SKM-1 (cell line): ENCODE measurements around the gene DYRK3.

Source experiments
- DNase-seq: peaks from one replicate; lab custom pipeline; 2025; ENCODE audit not compliant: unreplicated experiment; lab: John Stamatoyannopoulos, UW

Gene DYRK3

DNA sequence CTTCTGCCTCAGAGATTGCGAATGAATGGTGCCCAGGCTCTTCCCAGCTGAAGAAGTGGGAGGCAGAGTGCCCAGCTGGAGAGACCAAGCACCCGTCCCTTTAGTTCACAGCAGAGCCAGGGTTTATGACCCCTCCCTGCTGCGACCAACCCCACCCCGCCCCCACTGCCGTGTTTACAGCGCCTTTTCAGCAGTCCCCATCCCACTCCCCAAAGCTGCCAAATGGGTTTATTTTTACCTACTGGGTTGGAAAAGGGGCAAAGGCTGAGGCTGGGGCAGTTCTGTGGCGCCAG lies 23.6 kb downstream of the DYRK3 start:
- DNase-seq, result no peak

DNA sequence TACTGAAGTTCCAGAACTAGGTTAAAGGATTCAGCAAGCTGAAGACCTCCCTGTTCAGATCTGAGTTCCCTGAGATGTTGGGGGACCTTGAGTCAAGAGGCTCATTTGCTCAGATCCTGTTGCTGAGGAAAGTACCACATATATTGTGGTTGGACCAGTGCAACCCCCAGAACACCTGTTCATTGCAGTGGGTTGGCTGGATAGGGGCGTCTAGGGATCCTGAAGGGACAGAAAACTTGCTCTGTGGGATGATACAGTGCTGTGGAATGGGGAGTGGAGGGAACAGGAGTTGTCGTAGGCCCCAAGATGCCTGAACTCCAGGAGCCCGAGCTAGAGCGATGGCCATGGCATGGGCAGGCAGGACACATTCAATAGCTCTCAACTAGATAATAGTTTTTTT lies 24.8 kb downstream of the DYRK3 start:
- no peak for DNase-seq

DNA sequence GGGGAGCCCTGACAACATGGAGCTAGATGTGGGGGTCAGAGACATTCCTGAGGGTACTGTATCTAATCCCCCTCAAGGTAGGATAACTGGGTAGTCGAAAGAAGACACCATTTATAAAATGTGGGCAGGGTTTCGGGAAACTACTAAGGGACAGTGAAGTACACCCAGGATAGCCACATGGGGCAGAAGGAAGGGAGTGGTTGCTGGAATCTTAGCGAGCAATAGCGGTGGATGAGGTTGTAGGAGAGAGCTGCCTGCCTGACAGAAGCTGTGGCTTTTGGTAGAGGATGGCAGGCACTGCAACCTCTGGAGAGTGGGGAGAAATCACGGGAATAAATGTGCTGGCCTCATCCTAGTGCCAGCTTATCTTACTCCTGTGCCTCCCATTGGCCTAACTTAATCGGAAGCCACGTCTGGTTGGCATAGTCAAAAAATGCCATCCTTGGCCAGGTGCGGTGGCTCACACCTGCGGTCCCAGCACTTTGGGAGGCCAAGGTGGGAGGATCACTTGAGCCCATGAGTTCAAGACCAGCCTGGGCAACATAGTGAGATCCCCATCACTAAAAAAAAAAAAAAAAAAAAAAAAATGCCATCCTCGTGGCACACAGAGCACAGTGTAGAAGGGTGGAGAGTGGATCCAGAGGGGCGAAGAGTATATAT lies 26.0 kb downstream of the DYRK3 start:
- no peak for DNase-seq

DNA sequence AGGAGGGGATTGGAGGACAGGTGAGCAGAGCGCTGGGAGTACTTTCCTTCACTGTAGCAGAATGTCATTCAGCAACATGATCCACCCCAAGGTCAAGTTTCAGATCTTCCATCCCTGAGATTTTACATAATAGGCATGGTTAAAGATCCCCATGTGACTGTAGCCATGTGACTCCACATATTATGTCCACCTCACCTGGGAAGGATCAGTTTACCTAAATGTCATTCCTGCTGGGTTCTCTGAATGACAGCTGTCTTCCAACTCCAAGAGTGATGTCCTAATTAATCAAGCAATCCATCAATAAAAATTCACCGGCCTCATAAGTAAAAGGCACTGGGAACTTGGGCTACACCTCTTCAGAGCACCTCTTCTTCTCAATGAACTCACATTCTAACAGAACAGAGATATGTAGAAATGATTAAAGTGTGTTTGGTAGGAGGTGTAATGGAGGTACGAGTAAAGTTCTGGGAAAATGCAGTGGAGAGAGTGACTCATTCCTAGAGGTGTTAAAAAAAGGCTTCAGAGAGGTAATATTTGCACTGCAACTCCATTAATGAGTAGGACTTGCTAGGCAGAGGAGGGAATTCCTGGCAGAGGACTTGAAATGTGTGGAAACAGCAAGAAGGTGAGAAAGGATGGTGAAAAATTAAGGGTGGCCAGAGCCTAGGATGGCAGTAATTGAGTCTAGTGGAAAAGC lies 27.2 kb downstream of the DYRK3 start:
- no peak for DNase-seq

DNA sequence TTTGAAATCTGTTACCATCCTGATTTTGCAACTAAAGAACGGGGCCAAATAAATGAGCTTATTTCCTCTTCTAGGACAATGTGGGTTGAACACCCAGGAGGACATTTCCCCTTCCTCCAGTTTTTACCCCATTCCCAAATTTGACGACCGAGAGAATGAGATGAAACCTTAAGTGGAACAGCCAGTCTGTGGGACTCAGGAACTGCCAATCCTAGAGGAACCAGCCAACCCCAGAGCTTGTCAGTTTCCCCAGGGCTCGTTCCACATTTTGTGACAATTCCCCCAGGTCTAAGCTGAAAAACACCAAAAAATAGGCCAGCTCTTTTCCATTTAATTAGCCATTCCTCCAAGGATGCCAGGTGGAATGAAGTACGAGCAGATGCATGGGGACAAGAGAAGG lies 28.0 kb downstream of the DYRK3 start:
- no peak for DNase-seq

DNA sequence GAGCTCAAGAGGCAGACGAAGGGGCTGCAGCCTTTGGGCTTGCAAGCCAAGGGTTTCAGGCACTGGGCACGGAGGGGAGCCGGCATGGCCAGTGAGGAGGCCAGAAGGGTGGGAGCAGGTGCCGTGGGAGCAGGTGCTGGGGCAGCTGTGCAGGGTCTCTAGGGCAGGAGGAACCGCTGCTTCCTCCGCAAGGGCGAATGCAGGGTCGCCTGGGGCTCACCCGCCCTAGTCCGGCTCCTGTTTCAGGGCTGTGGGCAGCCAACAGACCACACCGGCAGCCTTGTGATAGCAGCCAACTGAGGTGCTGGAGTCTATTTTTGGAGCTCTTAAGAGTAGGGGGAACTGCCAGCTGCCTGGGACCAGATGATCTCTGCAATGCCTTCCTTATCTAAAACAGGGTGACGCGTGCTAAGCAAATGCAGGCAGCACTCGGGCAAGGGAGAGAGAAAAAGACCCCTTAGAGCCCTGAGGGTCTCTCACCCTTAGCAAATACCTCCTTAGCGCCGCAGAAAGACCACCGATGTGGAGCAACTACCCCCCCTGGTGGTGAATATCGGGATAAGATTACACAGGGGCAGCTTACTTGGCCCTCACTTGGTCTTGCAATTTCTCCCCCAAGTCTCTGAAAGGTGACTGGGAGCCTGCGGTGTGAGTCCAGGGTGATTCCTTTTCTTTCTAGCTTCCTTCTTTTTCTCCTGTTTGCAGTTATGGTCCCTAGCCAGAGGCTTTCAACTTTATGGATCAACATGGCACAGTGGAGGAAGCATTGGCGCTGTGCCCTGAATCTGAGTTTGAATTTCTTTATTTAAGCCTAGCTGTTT lies 28.7 kb downstream of the DYRK3 start:
- DNase-seq, result peak; percentile 85

DNA sequence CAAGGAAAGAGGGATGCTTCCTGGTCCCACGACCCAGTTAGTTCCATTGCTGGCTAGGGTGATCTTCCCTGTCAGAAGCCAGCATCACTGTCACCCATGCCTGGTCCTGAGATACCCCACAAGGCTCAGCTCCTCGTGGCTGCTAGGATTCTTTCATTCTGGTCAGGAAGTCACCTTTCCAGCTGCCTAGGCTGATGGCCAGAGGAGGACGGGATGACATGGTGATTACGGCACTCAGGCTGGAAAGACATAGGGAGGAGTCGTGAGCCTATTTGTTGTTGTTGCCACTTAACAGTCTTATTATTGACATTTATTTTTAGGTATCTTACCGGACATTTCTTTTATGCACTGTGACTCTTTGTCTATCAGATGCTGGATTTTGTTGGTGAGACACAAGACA lies 29.4 kb downstream of the DYRK3 start:
- no peak for DNase-seq

DNA sequence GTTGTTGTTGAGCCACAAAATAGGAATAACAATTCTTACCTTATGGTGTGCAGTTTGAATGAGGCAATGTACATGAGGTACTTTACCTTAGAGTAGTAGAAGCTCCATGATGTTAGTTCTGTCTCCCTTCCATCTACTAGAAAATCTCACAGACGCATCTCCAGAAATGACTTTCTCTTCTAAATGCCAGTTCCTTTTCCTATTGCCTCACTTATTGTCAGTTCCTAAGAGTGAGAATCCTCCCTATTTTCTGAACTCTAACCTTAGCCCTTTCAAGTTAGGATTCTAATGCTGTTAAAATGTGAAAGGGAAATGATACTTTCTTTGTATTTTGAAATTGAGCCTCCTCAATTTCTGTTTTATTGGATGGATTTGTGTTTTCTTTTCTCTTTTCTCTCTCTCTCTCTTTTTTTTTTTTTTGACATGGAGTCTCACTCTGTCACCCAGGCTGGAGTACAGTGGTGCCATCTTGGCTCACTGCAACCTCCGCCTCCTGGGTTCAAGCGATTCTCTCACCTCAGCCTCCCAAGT lies 30.8 kb downstream of the DYRK3 start:
- no peak for DNase-seq

DNA sequence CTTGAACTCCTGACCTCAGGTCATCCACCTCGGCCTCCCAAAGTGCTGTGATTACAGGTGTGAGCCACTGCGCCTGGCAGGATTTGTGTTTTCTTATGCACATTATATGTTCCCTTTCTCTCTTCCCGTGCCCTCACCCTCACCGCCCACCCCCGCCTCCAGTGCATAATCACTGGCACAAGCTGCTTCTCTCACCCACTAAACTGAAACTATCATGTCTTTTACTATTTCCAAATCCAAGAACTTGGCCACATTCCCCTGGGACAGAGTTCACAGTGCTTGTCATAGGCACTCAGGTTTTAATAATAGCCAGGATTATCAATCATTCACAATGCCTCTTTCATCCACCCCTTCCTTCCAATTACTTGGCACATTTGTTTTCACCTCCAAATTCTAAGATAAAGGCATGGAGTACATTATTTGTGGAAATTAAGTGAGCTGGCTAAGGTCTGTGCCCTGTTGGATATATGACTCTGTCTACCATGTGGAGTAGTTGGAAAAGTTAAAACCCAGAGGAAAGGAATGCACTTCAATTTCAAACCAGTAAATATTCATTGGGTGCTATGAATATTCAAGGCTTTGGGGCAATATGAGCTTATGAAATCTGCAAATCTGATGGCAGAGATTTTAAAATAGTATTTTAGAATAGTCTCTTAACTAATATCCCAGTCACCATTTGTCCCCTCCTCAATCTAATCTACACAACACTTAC lies 31.8 kb downstream of the DYRK3 start:
- DNase-seq, result no peak

DNA sequence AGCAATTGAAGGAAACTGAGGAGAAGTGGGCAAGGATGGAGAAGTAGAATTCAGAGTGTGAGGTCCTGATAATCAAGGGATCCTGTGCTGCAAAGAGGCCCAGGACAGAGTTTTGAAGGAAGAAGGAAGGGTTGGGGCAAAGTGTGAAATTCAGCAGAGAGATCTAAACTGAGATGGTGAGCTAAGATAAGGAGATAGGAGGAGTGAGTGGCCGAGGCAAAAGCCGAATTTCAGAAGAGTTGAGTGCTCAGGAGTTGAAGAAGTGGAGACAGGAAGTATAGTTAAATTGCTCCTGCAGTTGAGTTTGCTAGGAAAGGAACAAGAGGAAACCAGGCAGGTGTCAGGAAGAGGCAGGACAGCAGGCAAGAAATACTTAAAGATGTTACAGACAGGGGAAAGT lies 33.0 kb downstream of the DYRK3 start:
- no peak for DNase-seq

DNA sequence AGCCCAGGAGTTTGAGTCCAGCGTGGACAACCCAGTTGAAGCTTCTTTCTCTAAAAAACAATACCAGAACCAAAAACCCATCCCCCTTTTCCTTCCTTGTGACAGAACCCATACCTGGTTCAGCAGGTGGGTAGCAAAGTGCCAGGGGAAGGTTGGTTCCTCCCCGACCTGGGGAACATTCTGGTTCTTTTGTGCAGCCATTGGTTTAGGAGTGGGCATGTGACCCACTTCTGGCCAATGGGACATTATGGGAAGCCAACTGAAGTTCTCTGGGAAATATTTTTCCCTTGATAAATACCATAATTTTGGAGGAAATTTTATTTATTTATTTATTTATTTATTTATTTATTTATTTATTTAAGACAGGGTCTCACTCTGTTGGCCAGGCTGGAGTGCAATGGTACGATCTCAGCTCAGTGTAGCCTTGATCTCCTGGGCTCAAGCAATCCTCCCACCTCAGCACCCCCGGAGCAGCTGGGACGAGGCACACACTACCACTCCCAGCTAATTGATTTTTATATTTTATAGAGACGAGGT lies 33.6 kb downstream of the DYRK3 start:
- no peak for DNase-seq

DNA sequence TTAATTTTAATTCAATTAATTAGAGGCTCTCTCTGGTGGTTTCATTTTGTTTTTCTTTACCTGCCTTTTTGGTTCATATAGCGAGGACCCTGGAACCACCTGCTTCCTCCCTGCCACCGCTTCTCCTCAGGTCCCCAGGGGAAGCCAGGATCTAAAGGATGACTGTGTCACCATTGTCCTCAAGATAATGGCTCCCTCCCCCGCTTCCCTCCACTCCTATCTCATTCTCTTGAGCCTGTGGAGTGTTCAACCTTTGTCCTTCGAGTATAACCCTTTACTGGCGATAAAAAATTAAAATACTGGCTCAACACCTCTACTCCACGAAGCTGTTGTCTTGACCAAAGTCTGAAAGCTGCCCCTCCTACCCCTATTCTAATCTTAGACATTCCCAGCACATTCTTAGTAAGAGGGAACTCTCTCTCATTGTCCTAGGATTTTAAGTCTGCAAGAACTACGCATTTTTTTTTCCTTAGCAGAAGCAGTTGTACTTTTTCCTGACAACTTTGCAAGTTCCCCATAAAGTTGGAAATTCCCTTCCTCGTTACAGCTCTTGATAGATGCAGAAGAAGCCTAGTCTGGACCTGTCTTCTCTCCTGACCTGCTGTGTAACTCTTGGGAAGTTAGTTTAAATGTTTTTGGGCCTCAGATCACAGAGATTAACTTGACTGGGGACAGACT lies 36.8 kb downstream of the DYRK3 start:
- DNase-seq, result no peak

DNA sequence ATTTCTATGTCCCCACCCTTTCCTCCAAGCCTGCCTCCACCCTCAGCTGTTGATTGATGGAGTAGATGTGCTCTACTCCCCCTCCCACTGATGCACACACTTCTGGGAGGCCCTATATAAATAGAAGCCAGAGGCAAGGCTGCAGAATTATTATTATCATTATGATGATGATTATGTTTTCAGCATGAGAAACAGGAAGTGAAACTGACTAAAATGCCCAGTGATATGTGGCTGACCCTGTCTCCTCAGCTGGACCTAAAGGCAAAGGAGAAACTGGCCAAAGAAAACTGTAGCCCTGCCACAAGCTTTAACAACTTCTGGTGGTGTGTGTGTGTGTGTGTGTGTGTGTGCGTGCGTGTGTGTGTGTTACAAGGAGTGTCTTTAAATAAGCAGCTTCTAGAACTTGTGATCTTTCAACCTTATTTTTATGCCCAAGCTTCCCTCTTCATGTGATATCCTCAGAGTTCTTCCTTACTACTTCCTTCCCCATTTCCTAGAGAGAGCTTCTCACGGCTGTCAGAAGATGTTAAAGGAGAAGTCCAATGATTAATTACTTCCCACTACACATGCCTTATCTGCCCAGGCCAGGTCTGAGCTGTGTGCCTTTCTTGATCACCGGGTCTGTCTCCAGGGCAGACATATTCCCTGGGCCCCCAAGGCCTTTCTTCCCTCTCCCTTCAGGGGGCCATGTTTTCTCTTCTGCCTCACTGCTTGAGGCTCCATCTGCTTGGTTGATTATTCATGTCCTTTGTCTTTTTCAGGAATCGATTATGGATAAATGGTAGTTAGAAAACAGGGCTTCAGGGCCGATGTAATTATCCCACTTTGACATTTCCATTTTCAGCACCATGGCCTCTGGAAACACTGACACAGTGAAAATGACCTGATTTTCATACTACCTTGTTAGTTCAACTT lies 37.8 kb downstream of the DYRK3 start:
- peak; percentile 95 for DNase-seq

DNA sequence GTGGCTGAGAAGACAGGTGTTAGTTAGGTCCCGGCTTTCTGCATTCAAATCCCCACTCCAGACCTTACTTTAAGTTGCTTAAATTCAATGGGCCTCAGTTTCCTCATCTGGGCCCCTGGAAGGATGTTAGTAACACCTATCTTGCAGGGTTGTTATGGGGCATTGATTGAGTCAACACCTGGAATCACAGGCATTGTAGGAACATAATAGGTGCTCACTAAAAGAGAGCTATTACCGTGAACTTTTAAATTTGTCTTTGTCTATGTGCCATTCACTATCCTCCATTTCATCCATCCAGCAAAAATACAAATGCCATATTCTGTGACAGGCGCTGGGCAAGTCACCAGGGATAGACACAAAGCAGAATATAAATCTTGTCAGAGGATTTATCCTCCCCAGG lies 38.9 kb downstream of the DYRK3 start:
- no peak for DNase-seq

DNA sequence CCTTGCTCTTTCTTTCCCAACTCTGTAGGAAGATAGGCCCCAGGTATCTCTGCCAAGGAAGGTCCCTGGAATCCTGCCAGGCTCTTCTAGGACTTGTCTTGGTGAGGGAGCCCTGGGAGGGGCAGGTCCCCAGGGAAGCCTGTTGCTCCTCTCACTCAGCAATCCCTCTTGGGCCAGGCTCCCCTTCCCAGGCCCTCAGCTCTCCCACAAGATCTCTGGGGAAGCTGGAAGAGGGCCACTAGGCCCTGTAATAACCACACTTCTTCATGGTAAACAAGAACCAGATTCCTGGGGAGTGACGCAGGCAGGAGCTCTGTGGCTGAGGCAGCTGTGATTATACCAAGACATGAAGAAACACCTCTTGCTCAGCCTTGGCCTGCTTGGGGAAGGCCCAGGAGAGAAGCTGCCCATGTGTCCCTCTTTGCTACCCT lies 39.4 kb downstream of the DYRK3 start:
- no peak for DNase-seq

DNA sequence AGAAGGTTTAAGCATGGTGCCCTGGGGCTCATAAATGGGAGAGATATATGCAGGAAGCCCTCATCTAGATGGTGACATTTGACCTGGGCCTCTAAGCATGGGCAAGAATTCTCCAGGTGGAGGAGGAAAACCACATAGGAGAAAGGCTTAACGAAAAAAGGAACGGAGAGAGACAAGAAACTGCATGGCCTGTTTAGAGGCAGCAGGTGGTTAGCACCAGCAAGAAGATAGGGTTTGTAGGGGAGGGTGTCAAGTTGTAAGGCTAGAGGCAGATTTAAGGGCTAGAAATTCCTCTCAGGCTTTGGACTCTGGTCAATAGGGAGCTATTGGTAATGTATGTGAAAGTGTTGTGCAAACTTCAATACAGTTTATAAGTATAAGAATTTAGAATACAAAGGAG lies 41.2 kb downstream of the DYRK3 start:
- DNase-seq, result no peak

DNA sequence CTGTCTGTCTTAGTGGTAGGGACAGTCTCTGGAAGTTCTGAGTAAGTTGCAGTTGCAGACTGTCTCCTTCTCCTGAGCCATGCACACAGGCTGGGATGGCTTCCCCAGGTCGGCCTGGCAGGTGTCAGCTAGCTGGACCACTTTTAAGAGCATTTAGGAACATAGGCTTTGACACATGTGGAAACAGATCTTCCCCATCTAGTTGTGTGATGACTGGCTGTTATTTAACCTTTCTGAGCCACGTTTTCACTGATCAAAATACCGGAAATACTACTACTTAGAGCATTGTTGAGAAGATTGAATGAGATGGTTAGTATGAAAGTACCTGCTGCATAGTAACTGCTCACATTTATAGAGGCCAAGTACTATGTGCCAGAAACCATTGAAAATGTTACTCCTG lies 43.2 kb downstream of the DYRK3 start:
- DNase-seq, result no peak

DNA sequence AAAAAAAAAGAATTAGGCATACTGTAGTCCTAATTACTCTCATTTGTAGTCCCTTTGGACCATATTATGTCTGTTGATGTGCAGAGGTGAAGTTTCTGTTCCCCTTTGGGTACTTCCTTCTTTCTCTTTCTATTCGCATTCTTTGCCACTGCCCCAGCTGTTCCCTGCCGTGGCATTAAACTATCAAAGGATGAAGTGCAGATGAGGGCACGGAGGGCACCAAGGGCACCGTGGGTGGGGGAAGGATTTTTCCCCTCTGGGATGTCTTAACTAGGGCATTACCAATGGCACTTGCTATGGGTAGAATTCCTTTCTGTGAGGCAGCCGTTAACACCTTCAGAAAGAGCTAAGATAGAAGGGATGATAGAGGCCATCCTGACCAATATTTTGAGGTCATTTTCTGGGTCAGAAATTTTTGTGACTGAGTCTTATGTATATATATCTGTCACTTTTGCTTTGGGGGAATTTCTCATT lies 44.4 kb downstream of the DYRK3 start:
- DNase-seq, result peak; percentile 81

DNA sequence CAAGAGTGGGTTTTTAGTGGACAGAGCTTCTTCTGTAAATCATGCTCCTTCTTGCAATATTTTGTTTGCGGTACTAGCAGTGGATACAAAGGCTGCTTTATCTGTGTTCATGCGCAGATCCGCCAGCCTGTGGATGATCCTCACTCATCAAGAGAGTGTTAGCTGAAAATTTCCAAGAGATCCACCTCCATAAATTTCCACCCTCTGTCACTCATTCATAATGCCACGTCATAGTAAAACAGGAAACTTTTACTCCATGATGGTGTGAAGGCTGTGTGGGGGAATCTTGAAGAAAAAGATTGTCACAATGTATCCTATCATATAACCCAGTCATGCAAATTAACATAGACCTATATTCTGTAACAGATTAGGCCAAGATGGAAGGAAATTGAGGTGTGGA lies 44.9 kb downstream of the DYRK3 start:
- DNase-seq, result no peak
